Astrocyte of the cerebellum (primary cell): ENCODE data around the gene RARB.

Experiments used
- DNase-seq: peaks from one replicate; pipeline ENCODE4 v3.0.0-alpha.2; 2011; ENCODE audit warnings: low read depth
- H3K4me3 ChIP-seq: 2 replicates; pipeline ENCODE4 v1.5.1; 2011; ENCODE audit warnings: mild to moderate bottlenecking, low read depth, low read length, moderate library complexity
- CTCF ChIP-seq: IDR thresholded peaks from 2 replicates; pipeline ENCODE4 v1.5.1; 2012; ENCODE audit warnings: low read length, low read depth, moderate library complexity, mild to moderate bottlenecking; ENCODE audit errors: missing control alignments
- in situ Hi-C: cut with HindIII; loops from 2 replicates; pipeline ENCODE4 v1.10.0; 2017; ENCODE audit warnings: low sequenced_read_pairs

The RARB gene

GRCh38 chr3:25508901-25509300 lies 80.8 kb downstream of the RARB start:
- H3K4me3 ChIP-seq, result no peak overlapping the region
- TF ChIP-seq CTCF, result no peak
- in situ Hi-C loops, result no loop called here
- peak; percentile 47 for DNase-seq

GRCh38 chr3:25510797-25511196 lies 82.7 kb downstream of the RARB start:
- no peak overlapping the region for H3K4me3 ChIP-seq
- in situ Hi-C loops, result no loop called here
- no peak for DNase-seq
- TF ChIP-seq CTCF, result no peak

- in situ Hi-C loops, result no loop called here
- no peak overlapping the region for H3K4me3 ChIP-seq
- DNase-seq, result no peak
- no peak for TF ChIP-seq CTCF
Observed at GRCh38 chr3:25511972-25512721, 84.1 kb downstream of the RARB start.

- no peak for TF ChIP-seq CTCF
- no peak for DNase-seq
Observed at GRCh38 chr3:25513642-25514266, 85.7 kb downstream of the RARB start.

GRCh38 chr3:25515171-25515570 lies 87.1 kb downstream of the RARB start:
- in situ Hi-C loops, result no loop called here
- H3K4me3 ChIP-seq, result no peak overlapping the region
- TF ChIP-seq CTCF, result no peak
- no peak for DNase-seq

More at GRCh38 chr3:25513642-25514266, 85.7 kb downstream of the RARB start:
- in situ Hi-C loops, result no loop called here
- H3K4me3 ChIP-seq, result no peak overlapping the region

- in situ Hi-C loops, result no loop called here
- DNase-seq, result no peak
- TF ChIP-seq CTCF, result no peak
- H3K4me3 ChIP-seq, result no peak overlapping the region
Observed at GRCh38 chr3:25520926-25521559, 93.0 kb downstream of the RARB start.
